Fibroblast of lung (primary cell): ENCODE data around the gene GID8. TPM values are rescaled to one million over a fixed set of nuclear protein-coding genes. Genes with fewer than 3 reads are reported as not detected.

Source experiments
- DNase-seq, 2 donors: peaks; one replicate each; pipeline versions ENCODE4 v3.0.0 to v3.0.0-alpha.2; 2010; ENCODE audit warnings: low read depth in 2 of 2
- H2AFZ ChIP-seq: 2 replicates; pipeline ENCODE4 v1.5.1; 2012; ENCODE audit warnings: low read length, control low read depth, inconsistent platforms
- H3K27ac ChIP-seq: 2 replicates; pipeline ENCODE4 v1.5.1; 2011; ENCODE audit warnings: low read length, control low read depth; ENCODE audit not compliant: insufficient read depth
- H3K27me3 ChIP-seq: 2 replicates; pipeline ENCODE4 v1.5.1; 2011; ENCODE audit warnings: mild to moderate bottlenecking, low read length; ENCODE audit not compliant: control insufficient read depth, insufficient read depth
- H3K36me3 ChIP-seq: 2 replicates; pipeline ENCODE4 v1.5.1; 2011; ENCODE audit warnings: low read length; ENCODE audit not compliant: control insufficient read depth, insufficient read depth
- H3K4me1 ChIP-seq: 2 replicates; pipeline ENCODE4 v1.5.1; 2011; ENCODE audit warnings: low read length; ENCODE audit not compliant: control insufficient read depth, insufficient read depth; ENCODE audit errors: extremely low read depth
- H3K4me2 ChIP-seq: 2 replicates; pipeline ENCODE4 v1.5.1; 2011; ENCODE audit warnings: low read length, control low read depth; ENCODE audit not compliant: insufficient read depth; ENCODE audit errors: extremely low read depth
- H3K4me3 ChIP-seq, 4 experiments: fragments of 200-600 bp in 1 of 4; sonication (generic) in 1 of 4; replicated peaks in 1 of 4; 2 replicates each; pipeline ENCODE4 v1.5.1; 2011 to 2016; ENCODE audit warnings: low read length in 4 of 4, low read depth in 3 of 4, mild to moderate bottlenecking in 3 of 4, control low read depth in 2 of 4, inconsistent platforms in 1 of 4, mixed read lengths in 1 of 4; ENCODE audit not compliant: insufficient read depth in 1 of 4; ENCODE audit errors: control extremely low read depth in 1 of 4
- H3K79me2 ChIP-seq: 2 replicates; pipeline ENCODE4 v1.5.1; 2012; ENCODE audit warnings: mild to moderate bottlenecking, low read length, inconsistent platforms; ENCODE audit not compliant: control insufficient read depth, insufficient read depth
- H3K9ac ChIP-seq: 2 replicates; pipeline ENCODE4 v1.5.1; 2011; ENCODE audit warnings: mild to moderate bottlenecking, low read length, control low read depth; ENCODE audit not compliant: insufficient read depth
- H3K9me3 ChIP-seq: 2 replicates; pipeline ENCODE4 v1.5.1; 2012; ENCODE audit warnings: low read depth, low read length; ENCODE audit not compliant: control insufficient read depth, insufficient read depth
- H4K20me1 ChIP-seq: 2 replicates; pipeline ENCODE4 v1.5.1; 2011; ENCODE audit warnings: low read length; ENCODE audit not compliant: control insufficient read depth, insufficient read depth; ENCODE audit errors: extremely low read depth
- EZH2 ChIP-seq: IDR thresholded peaks from 2 replicates; pipeline ENCODE4 v1.5.1; 2012; ENCODE audit warnings: low read length, control low read depth, mild to moderate bottlenecking; ENCODE audit errors: missing control alignments
- polyA plus RNA-seq, 2 donors: library from polyadenylated mRNA; depleted of rRNA in 1 of 2; stranded (reverse) in 1 of 2; unstranded in 1 of 2; fragments of >200 nt; gene quantifications; 2 replicates each; pipeline ENCODE4 v1.2.1, GENCODE V29; 2011 to 2012; ENCODE audit warnings: missing spikeins in 1 of 2
- total RNA-seq: library from RNA; depleted of rRNA; stranded (reverse); fragments of >200 nt; gene quantifications from 2 replicates; pipeline ENCODE4 v1.2.1, GENCODE V29; 2014
- TF ChIP-seq, protein P1 (sequence below), 2 donors: IDR thresholded peaks in 1 of 2; conservative IDR thresholded peaks in 1 of 2; 1 replicate in 1 of 2; 2 replicates in 1 of 2; pipeline ENCODE4 v1.5.1; 2011 to 2012; ENCODE audit warnings: low read length in 2 of 2, control low read depth in 1 of 2, inconsistent platforms in 1 of 2, low read depth in 1 of 2, mild to moderate bottlenecking in 1 of 2

GID8 gene
- total and polyA plus RNA-seq, 2 donors (not counting 1 experiment from before 2014, with no cell fraction given) = 23.0 to 33.9 TPM

DNA sequence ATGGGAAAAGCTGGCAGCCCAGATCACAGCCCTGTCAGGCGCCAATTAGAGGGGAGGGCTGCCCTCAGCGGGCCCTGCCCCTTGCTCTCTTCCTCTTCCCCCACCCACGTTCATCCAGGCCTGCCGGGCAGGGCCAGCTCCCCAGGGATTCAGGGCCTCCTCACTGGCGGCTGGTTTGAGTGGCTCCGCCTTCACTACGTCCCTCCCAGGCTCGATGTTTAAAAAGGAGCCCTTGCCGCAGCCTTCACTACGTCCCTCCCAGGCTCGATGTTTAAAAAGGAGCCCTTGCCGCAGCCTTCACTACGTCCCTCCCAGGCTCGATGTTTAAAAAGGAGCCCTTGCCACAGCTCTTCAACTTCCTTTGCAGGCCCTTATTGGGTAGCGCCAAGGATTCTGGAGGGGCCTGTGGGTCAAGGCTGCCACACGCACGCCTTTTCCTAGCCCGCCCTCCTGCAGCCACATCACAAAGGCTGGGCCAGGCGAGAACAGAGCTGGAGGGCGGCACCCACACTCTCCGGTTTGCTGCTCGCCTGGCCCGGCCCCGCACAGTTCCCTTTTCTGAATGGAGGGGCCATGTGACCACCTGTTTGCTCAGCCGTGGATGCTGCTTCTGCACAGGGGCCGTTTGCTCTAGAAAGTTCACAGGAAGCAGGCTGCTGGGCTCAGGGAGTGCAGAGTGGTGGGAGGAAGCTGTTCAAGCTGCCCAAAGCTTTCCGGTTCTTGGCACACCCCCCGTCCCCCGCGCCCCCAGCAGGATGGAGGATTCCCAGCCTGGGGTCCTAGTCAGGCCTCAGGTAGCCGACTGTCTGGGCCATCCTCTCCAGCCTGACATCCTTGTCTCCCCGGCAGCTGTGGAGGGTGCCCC is 16.1 kb downstream of the GID8 start:
- H3K4me1 ChIP-seq = peaks cover 7% of the 10 kb centered on the region
- H3K4me3 ChIP-seq = peak overlapping the region; percentile 10 to 46 (median 36)
- TF ChIP-seq, protein P1, sequence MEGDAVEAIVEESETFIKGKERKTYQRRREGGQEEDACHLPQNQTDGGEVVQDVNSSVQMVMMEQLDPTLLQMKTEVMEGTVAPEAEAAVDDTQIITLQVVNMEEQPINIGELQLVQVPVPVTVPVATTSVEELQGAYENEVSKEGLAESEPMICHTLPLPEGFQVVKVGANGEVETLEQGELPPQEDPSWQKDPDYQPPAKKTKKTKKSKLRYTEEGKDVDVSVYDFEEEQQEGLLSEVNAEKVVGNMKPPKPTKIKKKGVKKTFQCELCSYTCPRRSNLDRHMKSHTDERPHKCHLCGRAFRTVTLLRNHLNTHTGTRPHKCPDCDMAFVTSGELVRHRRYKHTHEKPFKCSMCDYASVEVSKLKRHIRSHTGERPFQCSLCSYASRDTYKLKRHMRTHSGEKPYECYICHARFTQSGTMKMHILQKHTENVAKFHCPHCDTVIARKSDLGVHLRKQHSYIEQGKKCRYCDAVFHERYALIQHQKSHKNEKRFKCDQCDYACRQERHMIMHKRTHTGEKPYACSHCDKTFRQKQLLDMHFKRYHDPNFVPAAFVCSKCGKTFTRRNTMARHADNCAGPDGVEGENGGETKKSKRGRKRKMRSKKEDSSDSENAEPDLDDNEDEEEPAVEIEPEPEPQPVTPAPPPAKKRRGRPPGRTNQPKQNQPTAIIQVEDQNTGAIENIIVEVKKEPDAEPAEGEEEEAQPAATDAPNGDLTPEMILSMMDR (conservative IDR thresholded peaks at IDR 0.05 in 1 of 2, IDR thresholded peaks at IDR 0.05 in 1 of 2; ENCODE audit: low read depth in 1 of 2, low read length in 2 of 2) = no peak
- TF ChIP-seq EZH2 = no peak
- DNase-seq = peak; percentile 66 to 78
- peak overlapping the region; percentile 83 for H3K27ac ChIP-seq
- H3K36me3 ChIP-seq = peaks cover 2% of the 10 kb centered on the region
- no peaks in the 10 kb centered on the region for H3K79me2 ChIP-seq
- H3K9me3 ChIP-seq = no peaks in the 10 kb centered on the region
- no peaks in the 10 kb centered on the region for H3K27me3 ChIP-seq
- peak overlapping the region; percentile 66 for H3K4me2 ChIP-seq
- no peaks in the 10 kb centered on the region for H4K20me1 ChIP-seq
- peak overlapping the region; percentile 63 for H3K9ac ChIP-seq
- peak overlapping the region; percentile 76 for H2AFZ ChIP-seq

DNA sequence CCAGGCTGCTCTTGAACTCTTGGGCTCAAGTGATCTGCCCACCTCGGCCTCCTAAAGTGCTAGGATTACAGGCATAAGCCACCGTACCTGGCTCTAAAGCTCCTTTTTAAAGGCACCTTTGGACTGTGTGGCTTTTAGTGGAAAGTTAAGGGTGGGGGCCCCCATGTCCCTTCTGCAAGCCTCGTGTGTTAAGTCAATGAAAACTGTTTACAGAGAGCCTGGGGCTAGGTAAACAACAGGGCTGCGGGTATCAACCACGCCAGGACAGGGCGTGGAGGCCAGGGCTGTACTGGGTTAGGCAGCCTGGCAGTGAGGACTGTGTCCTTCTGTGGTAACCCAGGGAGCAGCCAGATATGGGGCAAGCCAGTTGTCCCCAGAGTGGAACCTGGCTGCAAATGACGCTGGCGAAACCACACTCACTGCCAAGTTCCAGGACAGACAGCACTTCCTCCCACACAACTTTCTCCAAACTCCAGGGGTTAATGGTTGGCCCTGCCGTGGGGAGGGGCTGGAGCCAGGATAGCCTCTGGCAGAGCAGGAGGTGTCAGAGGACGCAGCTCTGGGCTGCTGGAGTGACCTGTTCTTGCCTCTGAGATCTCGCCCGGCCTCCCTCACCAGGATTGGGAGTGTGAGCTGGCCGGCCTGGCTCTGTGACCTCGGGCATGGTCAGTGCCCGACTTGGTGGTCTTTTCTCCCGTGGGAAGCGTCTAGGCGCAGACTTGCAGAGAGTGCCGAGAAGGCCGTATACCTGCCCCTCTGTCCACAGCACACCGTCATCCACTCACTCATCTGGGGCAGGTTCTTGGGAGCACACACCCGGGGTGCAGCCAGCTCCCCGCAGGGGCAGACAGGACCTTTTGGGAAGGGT is 17.8 kb downstream of the GID8 start:
- no peak overlapping the region for H3K27ac ChIP-seq
- H3K79me2 ChIP-seq = no peaks in the 10 kb centered on the region
- H2AFZ ChIP-seq = no peak overlapping the region
- DNase-seq = no peak
- no peaks in the 10 kb centered on the region for H3K27me3 ChIP-seq
- H4K20me1 ChIP-seq = no peaks in the 10 kb centered on the region
- TF ChIP-seq, protein P1 (conservative IDR thresholded peaks at IDR 0.05 in 1 of 2, IDR thresholded peaks at IDR 0.05 in 1 of 2; ENCODE audit: low read depth in 1 of 2, low read length in 2 of 2) = no peak
- TF ChIP-seq EZH2 = no peak
- H3K4me2 ChIP-seq = no peak overlapping the region
- H3K4me3 ChIP-seq = no peak overlapping the region
- H3K4me1 ChIP-seq = peaks cover 7% of the 10 kb centered on the region
- no peaks in the 10 kb centered on the region for H3K9me3 ChIP-seq
- H3K9ac ChIP-seq = no peak overlapping the region
- no peaks in the 10 kb centered on the region for H3K36me3 ChIP-seq
